Measurements from ENCODE around the gene OTUB2.

The OTUB2 gene

DNA sequence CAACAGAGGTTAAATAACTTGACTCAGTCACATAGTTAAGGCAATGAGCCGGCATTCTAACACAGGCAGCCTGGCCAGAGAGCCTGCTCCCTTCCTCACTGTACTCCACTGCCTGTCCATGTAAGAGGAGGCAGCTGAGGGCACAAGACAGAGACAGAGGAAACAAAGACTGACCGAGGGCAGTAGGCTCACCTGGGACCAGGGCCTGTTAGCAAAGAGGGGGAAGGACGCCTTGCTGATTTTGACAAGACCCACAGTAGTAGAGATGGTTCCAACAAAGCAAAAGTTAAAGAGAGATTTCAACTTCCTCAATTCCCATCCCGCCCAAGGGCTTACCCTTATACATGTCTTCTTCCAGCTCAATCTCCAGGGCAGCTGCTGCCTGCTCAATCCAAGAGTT lies 26.5 kb downstream of the OTUB2 start (continued):
- TF ChIP-seq, protein P1, sequence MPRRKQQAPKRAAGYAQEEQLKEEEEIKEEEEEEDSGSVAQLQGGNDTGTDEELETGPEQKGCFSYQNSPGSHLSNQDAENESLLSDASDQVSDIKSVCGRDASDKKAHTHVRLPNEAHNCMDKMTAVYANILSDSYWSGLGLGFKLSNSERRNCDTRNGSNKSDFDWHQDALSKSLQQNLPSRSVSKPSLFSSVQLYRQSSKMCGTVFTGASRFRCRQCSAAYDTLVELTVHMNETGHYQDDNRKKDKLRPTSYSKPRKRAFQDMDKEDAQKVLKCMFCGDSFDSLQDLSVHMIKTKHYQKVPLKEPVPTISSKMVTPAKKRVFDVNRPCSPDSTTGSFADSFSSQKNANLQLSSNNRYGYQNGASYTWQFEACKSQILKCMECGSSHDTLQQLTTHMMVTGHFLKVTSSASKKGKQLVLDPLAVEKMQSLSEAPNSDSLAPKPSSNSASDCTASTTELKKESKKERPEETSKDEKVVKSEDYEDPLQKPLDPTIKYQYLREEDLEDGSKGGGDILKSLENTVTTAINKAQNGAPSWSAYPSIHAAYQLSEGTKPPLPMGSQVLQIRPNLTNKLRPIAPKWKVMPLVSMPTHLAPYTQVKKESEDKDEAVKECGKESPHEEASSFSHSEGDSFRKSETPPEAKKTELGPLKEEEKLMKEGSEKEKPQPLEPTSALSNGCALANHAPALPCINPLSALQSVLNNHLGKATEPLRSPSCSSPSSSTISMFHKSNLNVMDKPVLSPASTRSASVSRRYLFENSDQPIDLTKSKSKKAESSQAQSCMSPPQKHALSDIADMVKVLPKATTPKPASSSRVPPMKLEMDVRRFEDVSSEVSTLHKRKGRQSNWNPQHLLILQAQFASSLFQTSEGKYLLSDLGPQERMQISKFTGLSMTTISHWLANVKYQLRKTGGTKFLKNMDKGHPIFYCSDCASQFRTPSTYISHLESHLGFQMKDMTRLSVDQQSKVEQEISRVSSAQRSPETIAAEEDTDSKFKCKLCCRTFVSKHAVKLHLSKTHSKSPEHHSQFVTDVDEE (CRISPR knock-in tag; IDR thresholded peaks at IDR 0.05) = no peak

DNA sequence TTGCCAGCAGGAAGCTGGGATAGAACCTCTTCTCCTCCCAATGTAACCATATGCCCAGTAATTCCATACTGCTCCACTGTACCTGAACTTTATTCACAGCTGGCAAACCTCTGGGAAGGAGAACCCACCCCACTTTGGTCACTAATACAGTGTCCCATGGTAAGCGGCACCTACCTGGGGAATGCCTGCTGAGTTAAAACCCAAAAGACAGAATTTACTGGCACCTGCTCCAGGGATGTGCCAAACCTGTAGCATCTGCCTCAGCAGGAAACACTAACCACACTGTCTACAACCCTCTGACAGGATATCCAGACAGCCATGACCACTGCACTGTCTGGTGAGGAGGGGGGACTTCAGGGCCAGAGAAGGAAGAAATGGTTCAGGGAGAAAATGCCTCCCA lies 28.3 kb downstream of the OTUB2 start:
- no peak for ATAC-seq
- TF ChIP-seq, protein P2, sequence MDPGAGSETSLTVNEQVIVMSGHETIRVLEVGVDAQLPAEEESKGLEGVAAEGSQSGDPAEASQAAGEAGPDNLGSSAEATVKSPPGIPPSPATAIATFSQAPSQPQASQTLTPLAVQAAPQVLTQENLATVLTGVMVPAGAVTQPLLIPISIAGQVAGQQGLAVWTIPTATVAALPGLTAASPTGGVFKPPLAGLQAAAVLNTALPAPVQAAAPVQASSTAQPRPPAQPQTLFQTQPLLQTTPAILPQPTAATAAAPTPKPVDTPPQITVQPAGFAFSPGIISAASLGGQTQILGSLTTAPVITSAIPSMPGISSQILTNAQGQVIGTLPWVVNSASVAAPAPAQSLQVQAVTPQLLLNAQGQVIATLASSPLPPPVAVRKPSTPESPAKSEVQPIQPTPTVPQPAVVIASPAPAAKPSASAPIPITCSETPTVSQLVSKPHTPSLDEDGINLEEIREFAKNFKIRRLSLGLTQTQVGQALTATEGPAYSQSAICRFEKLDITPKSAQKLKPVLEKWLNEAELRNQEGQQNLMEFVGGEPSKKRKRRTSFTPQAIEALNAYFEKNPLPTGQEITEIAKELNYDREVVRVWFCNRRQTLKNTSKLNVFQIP (CRISPR knock-in tag; IDR thresholded peaks at IDR 0.05; ENCODE audit: borderline replicate concordance, low read depth) = no peak
- no peak for TF ChIP-seq ARNTL (CRISPR knock-in tag; IDR thresholded peaks at IDR 0.05; ENCODE audit: borderline replicate concordance, low read depth)
- no peak for TF ChIP-seq ZNF565 (CRISPR knock-in tag; conservative IDR thresholded peaks at IDR 0.05; ENCODE audit: low read depth)
- no peak for TF ChIP-seq ZFP30 (CRISPR knock-in tag; IDR thresholded peaks at IDR 0.05)
- TF ChIP-seq ZC3H10 (CRISPR knock-in tag; IDR thresholded peaks at IDR 0.05) = no peak
- TF ChIP-seq, protein P1 (CRISPR knock-in tag; IDR thresholded peaks at IDR 0.05) = no peak
- no peak for TF ChIP-seq BACH2 (CRISPR knock-in tag; IDR thresholded peaks at IDR 0.05; ENCODE audit: borderline replicate concordance)
- no peak for TF ChIP-seq GLIS3 (CRISPR knock-in tag; IDR thresholded peaks at IDR 0.05)
- TF ChIP-seq, protein P3, sequence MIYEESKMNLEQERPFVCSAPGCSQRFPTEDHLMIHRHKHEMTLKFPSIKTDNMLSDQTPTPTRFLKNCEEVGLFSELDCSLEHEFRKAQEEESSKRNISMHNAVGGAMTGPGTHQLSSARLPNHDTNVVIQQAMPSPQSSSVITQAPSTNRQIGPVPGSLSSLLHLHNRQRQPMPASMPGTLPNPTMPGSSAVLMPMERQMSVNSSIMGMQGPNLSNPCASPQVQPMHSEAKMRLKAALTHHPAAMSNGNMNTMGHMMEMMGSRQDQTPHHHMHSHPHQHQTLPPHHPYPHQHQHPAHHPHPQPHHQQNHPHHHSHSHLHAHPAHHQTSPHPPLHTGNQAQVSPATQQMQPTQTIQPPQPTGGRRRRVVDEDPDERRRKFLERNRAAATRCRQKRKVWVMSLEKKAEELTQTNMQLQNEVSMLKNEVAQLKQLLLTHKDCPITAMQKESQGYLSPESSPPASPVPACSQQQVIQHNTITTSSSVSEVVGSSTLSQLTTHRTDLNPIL (CRISPR knock-in tag; IDR thresholded peaks at IDR 0.05; ENCODE audit: low read depth) = no peak
- TF ChIP-seq, protein P4, sequence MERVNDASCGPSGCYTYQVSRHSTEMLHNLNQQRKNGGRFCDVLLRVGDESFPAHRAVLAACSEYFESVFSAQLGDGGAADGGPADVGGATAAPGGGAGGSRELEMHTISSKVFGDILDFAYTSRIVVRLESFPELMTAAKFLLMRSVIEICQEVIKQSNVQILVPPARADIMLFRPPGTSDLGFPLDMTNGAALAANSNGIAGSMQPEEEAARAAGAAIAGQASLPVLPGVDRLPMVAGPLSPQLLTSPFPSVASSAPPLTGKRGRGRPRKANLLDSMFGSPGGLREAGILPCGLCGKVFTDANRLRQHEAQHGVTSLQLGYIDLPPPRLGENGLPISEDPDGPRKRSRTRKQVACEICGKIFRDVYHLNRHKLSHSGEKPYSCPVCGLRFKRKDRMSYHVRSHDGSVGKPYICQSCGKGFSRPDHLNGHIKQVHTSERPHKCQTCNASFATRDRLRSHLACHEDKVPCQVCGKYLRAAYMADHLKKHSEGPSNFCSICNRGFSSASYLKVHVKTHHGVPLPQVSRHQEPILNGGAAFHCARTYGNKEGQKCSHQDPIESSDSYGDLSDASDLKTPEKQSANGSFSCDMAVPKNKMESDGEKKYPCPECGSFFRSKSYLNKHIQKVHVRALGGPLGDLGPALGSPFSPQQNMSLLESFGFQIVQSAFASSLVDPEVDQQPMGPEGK (CRISPR knock-in tag; IDR thresholded peaks at IDR 0.05; ENCODE audit: borderline replicate concordance) = no peak
- TF ChIP-seq ISL1 (CRISPR knock-in tag; IDR thresholded peaks at IDR 0.05) = no peak
- TF ChIP-seq, protein P5, sequence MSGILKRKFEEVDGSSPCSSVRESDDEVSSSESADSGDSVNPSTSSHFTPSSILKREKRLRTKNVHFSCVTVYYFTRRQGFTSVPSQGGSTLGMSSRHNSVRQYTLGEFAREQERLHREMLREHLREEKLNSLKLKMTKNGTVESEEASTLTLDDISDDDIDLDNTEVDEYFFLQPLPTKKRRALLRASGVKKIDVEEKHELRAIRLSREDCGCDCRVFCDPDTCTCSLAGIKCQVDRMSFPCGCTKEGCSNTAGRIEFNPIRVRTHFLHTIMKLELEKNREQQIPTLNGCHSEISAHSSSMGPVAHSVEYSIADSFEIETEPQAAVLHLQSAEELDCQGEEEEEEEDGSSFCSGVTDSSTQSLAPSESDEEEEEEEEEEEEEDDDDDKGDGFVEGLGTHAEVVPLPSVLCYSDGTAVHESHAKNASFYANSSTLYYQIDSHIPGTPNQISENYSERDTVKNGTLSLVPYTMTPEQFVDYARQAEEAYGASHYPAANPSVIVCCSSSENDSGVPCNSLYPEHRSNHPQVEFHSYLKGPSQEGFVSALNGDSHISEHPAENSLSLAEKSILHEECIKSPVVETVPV (CRISPR knock-in tag; IDR thresholded peaks at IDR 0.05) = no peak
- no peak for TF ChIP-seq OSR1 (CRISPR knock-in tag; IDR thresholded peaks at IDR 0.05)
- no peak for TF ChIP-seq CSDC2 (CRISPR knock-in tag; IDR thresholded peaks at IDR 0.05)
- no peak for TF ChIP-seq RARB (CRISPR knock-in tag; IDR thresholded peaks at IDR 0.05)

DNA sequence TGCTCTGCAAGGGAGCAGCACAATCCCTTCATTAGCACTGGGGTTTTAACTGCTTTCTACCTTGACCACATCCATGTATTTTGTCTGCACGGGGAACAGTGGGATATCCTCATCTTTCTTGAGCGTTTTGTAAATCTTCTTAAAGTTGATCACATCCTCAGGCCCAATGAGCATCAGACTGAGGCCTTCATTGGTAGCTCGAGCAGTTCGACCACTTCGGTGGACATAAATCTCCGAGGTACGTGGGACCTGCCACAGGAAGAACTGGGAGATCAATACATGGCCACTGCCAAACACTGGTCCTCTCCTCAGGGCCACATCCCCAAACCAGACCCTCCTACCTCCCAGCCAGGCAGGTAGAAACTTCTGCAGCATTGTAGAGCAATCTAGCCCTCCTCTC lies 28.8 kb downstream of the OTUB2 start:
- no peak for ATAC-seq
- no peak for TF ChIP-seq ARNTL (CRISPR knock-in tag; IDR thresholded peaks at IDR 0.05; ENCODE audit: borderline replicate concordance, low read depth)
